Vagina (tissue), 2 donors: ENCODE data around the gene TMEM134.

Source experiments
- POLR2A ChIP-seq, 2 donors: fragments of 450-650 bp; IDR thresholded peaks; one replicate each; pipeline ENCODE4 v1.6.1; 2017; ENCODE audit warnings: antibody characterized with exemption in 2 of 2, mild to moderate bottlenecking in 2 of 2, moderate library complexity in 2 of 2
- POLR2AphosphoS5 ChIP-seq, 2 donors: sonication (generic); formaldehyde crosslinking; IDR thresholded peaks; one replicate each; pipeline ENCODE4 v1.9.0; 2017; ENCODE audit warnings: antibody characterized with exemption in 2 of 2, mild to moderate bottlenecking in 2 of 2, low read depth in 1 of 2; ENCODE audit not compliant: insufficient read depth in 1 of 2

DNA sequence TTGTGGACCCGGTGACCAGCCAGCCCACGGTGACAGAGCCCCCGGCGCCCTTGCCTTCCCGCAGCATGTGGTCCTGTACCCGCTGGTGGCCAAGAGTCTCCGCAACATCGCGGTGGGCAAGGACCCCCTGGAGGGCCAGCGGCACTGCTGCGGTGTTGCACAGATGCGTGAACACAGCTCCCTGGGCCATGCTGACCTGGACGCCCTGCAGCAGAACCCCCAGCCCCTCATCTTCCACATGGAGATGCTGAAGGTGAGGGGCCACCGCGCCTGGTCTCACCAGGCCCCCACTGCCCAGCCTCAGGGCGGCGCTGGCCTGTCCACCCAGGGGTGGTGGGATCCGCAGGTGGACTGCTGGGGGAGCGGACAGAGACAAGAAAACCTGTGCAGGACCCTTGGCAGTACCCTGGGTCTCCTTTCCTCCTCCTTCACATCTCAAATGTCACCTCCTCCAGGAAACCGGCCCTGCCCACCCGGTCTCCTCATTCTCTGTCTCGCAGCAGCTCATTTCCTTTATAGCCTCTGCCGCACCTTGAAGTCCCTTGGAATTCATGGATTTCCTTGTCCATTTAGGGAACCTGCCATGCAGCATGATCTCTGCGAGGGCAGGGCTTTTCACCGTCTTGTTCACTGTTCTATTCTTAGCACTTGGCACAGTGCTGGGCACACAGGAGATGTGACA is 20.3 kb upstream of the TMEM134 start:
- no peak for TF ChIP-seq POLR2AphosphoS5 (IDR thresholded peaks at IDR 0.05; ENCODE audit: insufficient read depth in 1 of 2, low read depth in 1 of 2)
- no peak for TF ChIP-seq POLR2A (IDR thresholded peaks at IDR 0.05)
